HL-60/S4 (cell line): ENCODE results near the gene RHEB.

Source experiments
- in situ Hi-C: fragments of 300-500 bp; cut with MboI; formaldehyde crosslinking; loops from 2 replicates; pipeline ENCODE4 v1.14.3; 2022; ENCODE audit warnings: low sequenced_read_pairs

RHEB gene

GRCh38 chr7:151422212-151422611 lies 97.5 kb downstream of the RHEB start:
- in situ Hi-C loops, result no loop called here

GRCh38 chr7:151420144-151420543 lies 99.6 kb downstream of the RHEB start:
- in situ Hi-C loops, result no loop called here

GRCh38 chr7:151416941-151417315 lies 102.8 kb downstream of the RHEB start:
- in situ Hi-C loops, result no loop called here

- in situ Hi-C loops, result no loop called here
Measured at GRCh38 chr7:151416112-151416940, 103.4 kb downstream of the RHEB start.
